Gastrocnemius medialis (tissue), 4 donors: Measurements from ENCODE around the gene SLC22A4.
A peak's percentile ranks its signal among the peaks of the same experiment; 100 is the strongest.

Experiments used
- POLR2A ChIP-seq, 2 donors: fragments of 450-650 bp; IDR thresholded peaks; one replicate each; pipeline ENCODE4 v1.6.1; 2017; ENCODE audit warnings: antibody characterized with exemption in 2 of 2, mild to moderate bottlenecking in 2 of 2, moderate library complexity in 2 of 2
- TF ChIP-seq, protein P1 (sequence below), 5 experiments: fragments of 450-650 bp in 3 of 5; fragments of 200-600 bp in 2 of 5; sonication (generic) in 2 of 5; IDR thresholded peaks in 4 of 5; conservative IDR thresholded peaks in 1 of 5; 1 replicate in 4 of 5; 2 replicates in 1 of 5; pipeline ENCODE4 v1.5.1; 2016 to 2019; ENCODE audit warnings: antibody characterized with exemption in 5 of 5, mild to moderate bottlenecking in 3 of 5, moderate library complexity in 3 of 5

DNA sequence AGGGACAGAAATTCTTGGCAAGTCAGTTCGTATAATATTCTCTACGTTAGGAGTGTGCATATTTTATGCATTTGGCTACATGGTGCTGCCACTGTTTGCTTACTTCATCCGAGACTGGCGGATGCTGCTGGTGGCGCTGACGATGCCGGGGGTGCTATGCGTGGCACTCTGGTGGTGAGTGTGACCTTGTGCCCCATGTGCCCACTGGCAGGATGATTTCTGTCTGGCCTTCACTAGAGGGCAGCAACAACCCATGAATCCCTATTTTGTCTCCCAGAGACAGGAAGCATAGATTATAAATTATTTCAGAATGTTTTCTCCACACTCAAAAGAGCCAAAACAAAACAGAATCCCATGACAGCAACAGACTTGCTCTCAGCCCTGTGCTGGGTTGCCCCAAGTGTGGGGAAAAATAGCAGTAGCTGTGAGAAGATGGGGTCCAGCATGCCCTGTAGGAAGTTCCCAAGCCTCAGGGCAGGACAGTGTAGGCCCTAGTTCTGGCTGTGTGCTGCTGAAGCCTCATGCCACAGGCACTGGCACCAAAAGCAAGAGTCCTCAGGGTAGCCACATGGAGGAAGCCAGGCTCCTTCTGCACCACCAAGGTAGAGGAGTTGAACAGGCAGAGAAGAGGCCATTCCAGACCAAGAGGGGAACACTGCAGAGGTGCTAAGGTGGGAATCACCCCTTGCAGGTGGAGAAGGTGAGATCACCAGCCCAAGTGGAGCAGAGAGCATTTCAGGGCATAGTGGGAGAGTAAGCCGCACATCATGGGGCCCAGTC, 91.3 kb downstream of the SLC22A4 start:
- TF ChIP-seq, protein P1, sequence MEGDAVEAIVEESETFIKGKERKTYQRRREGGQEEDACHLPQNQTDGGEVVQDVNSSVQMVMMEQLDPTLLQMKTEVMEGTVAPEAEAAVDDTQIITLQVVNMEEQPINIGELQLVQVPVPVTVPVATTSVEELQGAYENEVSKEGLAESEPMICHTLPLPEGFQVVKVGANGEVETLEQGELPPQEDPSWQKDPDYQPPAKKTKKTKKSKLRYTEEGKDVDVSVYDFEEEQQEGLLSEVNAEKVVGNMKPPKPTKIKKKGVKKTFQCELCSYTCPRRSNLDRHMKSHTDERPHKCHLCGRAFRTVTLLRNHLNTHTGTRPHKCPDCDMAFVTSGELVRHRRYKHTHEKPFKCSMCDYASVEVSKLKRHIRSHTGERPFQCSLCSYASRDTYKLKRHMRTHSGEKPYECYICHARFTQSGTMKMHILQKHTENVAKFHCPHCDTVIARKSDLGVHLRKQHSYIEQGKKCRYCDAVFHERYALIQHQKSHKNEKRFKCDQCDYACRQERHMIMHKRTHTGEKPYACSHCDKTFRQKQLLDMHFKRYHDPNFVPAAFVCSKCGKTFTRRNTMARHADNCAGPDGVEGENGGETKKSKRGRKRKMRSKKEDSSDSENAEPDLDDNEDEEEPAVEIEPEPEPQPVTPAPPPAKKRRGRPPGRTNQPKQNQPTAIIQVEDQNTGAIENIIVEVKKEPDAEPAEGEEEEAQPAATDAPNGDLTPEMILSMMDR (IDR thresholded peaks at IDR 0.05 in 4 of 5, conservative IDR thresholded peaks at IDR 0.05 in 1 of 5): peak; percentile 47 to 66 (median 56)
- no peak for TF ChIP-seq POLR2A (IDR thresholded peaks at IDR 0.05)
